Endothelial cell of umbilical vein (primary cell): ENCODE results near the gene DSG2. TPM values are rescaled to one million over a fixed set of nuclear protein-coding genes. Genes with fewer than 3 reads are reported as not detected.

Experiments
- BruUV-seq: library from RNA; stranded (reverse); fragments of 400-500 nt; replicated peaks from 2 replicates; lab custom pipeline; 2021; lab: Mats Ljungman, UMichigan
- CTCF ChIA-PET: fragments of 300-600, 350-600 bp; sonication (Branson Sonifier 250); formaldehyde crosslinking; loops from one replicate; lab custom pipeline; 2021; ENCODE audit warnings: antibody characterized with exemption, inconsistent platforms; lab: Charles Lee
- POLR2A ChIA-PET: fragments of 300-600, 350-600 bp; sonication (Branson Sonifier 250); formaldehyde crosslinking; loops from one replicate; lab custom pipeline; 2021; ENCODE audit warnings: antibody characterized with exemption, inconsistent platforms; lab: Charles Lee
- DNase-seq: peaks from one replicate; pipeline ENCODE4 v3.0.0-alpha.2; 2011; ENCODE audit warnings: low read depth, low spot score
- FAIRE-seq: peaks from 2 replicates; lab custom pipeline; 2011; peaks lifted over from hg19 to GRCh38; lab: Jason Lieb, UNC
- H2AFZ ChIP-seq: 2 replicates; pipeline ENCODE4 v1.6.0; 2012; ENCODE audit warnings: low read depth, low read length, control low read depth, inconsistent platforms
- H3K27ac ChIP-seq: 2 replicates; pipeline ENCODE4 v1.5.1; 2011; ENCODE audit warnings: low read depth, mild to moderate bottlenecking, control low read depth, low read length, moderate library complexity; ENCODE audit not compliant: insufficient read depth
- H3K27me3 ChIP-seq, 2 experiments: 2 replicates each; pipeline versions ENCODE4 v1.6.0 to v1.6.1; 2011; ENCODE audit warnings: low read length in 2 of 2, mixed read lengths in 1 of 2; ENCODE audit not compliant: control insufficient read depth in 2 of 2, insufficient read depth in 2 of 2
- H3K36me3 ChIP-seq, 2 experiments: 2 replicates in 1 of 2; 3 replicates in 1 of 2; pipeline ENCODE4 v1.5.1; 2011; ENCODE audit warnings: low read length in 2 of 2, mild to moderate bottlenecking in 1 of 2, moderate library complexity in 1 of 2; ENCODE audit not compliant: control insufficient read depth in 2 of 2, insufficient read depth in 2 of 2; ENCODE audit errors: extremely low read depth in 1 of 2
- H3K4me1 ChIP-seq: 3 replicates; pipeline ENCODE4 v1.5.1; 2011; ENCODE audit warnings: mild to moderate bottlenecking, low read length; ENCODE audit not compliant: control insufficient read depth, insufficient read depth; ENCODE audit errors: extremely low read depth
- H3K4me2 ChIP-seq: 2 replicates; pipeline ENCODE4 v1.6.1; 2011; ENCODE audit warnings: low read length, control low read depth, mixed read lengths; ENCODE audit not compliant: insufficient read depth
- H3K4me3 ChIP-seq, 3 experiments: fragments of 200-600 bp in 1 of 3; sonication (generic), shearing (Covaris generic) in 1 of 3; replicated peaks in 1 of 3; 2 replicates each; pipeline ENCODE4 v1.5.1; 2011 to 2016; ENCODE audit warnings: control low read depth in 3 of 3, low read length in 3 of 3, mild to moderate bottlenecking in 2 of 3, inconsistent platforms in 1 of 3, low read depth in 1 of 3, moderate library complexity in 1 of 3; ENCODE audit not compliant: insufficient read depth in 1 of 3
- H3K79me2 ChIP-seq: 2 replicates; pipeline ENCODE4 v1.6.0; 2012; ENCODE audit warnings: low read length, inconsistent platforms; ENCODE audit not compliant: control insufficient read depth, insufficient read depth
- H3K9ac ChIP-seq: replicated peaks from 2 replicates; pipeline ENCODE3; 2011; ENCODE audit warnings: low read length, control low read depth; ENCODE audit not compliant: insufficient read depth; ENCODE audit errors: extremely low read depth
- H3K9me1 ChIP-seq: replicated peaks from 3 replicates; pipeline ENCODE4 v1.6.0; 2011; ENCODE audit warnings: mild to moderate bottlenecking, low read length; ENCODE audit not compliant: control insufficient read depth, insufficient read depth; ENCODE audit errors: extremely low read depth
- H3K9me3 ChIP-seq: replicated peaks from 2 replicates; pipeline ENCODE4 v1.5.1; 2012; ENCODE audit warnings: low read length, inconsistent platforms; ENCODE audit not compliant: control insufficient read depth, insufficient read depth
- H4K20me1 ChIP-seq: replicated peaks from 2 replicates; pipeline ENCODE3; 2011; ENCODE audit warnings: mild to moderate bottlenecking, low read length; ENCODE audit not compliant: control insufficient read depth, insufficient read depth; ENCODE audit errors: extremely low read depth
- CTCF ChIP-seq, 2 donors: IDR thresholded peaks; 1 replicate in 1 of 2; 2 replicates in 1 of 2; pipeline ENCODE4 v1.5.1; 2011; ENCODE audit warnings: low read length in 2 of 2, mild to moderate bottlenecking in 2 of 2, moderate library complexity in 2 of 2, control low read depth in 1 of 2, inconsistent platforms in 1 of 2, low read depth in 1 of 2; ENCODE audit not compliant: insufficient read depth in 1 of 2; ENCODE audit errors: extremely low read depth in 1 of 2
- EZH2 ChIP-seq: IDR thresholded peaks from 2 replicates; pipeline ENCODE4 v1.6.1; 2012; ENCODE audit warnings: borderline replicate concordance, low read depth, mild to moderate bottlenecking, moderate library complexity, low read length, inconsistent platforms; ENCODE audit not compliant: severe bottlenecking
- FOS ChIP-seq: IDR thresholded peaks from 2 replicates; pipeline ENCODE4 v1.6.1; 2011; ENCODE audit warnings: mild to moderate bottlenecking, low read length, moderate library complexity, borderline replicate concordance; ENCODE audit not compliant: insufficient read depth
- GATA2 ChIP-seq: IDR thresholded peaks from 2 replicates; pipeline ENCODE4 v1.7.0; 2011; ENCODE audit warnings: low read depth, mild to moderate bottlenecking, moderate library complexity, mixed read lengths, low read length; ENCODE audit not compliant: insufficient read length, insufficient read depth
- JUN ChIP-seq: IDR thresholded peaks from 2 replicates; pipeline ENCODE4 v1.6.1; 2011; ENCODE audit warnings: borderline replicate concordance, low read depth; ENCODE audit not compliant: insufficient read length, insufficient read depth
- MAX ChIP-seq: IDR thresholded peaks from 2 replicates; pipeline ENCODE4 v1.6.1; 2011; ENCODE audit not compliant: insufficient read depth, insufficient read length
- MYC ChIP-seq: IDR thresholded peaks from one replicate; pipeline ENCODE4 v1.6.1; 2011; ENCODE audit warnings: mild to moderate bottlenecking, low read depth, low read length
- POLR2A ChIP-seq: IDR thresholded peaks from 2 replicates; pipeline ENCODE4 v1.6.1; 2012; ENCODE audit warnings: low read depth, mild to moderate bottlenecking, control low read depth, low read length
- POLR2AphosphoS5 ChIP-seq: IDR thresholded peaks from 2 replicates; pipeline ENCODE4 v1.6.1; 2012; ENCODE audit warnings: low read depth, mild to moderate bottlenecking, control low read depth, low read length, moderate library complexity; ENCODE audit not compliant: insufficient read depth
- dilution Hi-C: fragments of 300-500 bp; cut with MboI; formaldehyde crosslinking; loops from one replicate; pipeline ENCODE4 v1.15.0; 2019; ENCODE audit warnings: low sequenced_read_pairs; ENCODE audit not compliant: extremely low pct_ligation_motif_present
- intact Hi-C: fragments of 100-400 bp; cut with micrococcal nuclease; formaldehyde crosslinking; loops from one replicate; pipeline ENCODE4 v1.10.0; 2022
- polyA plus RNA-seq, 4 experiments: library from polyadenylated mRNA; depleted of rRNA in 3 of 4; stranded (reverse) in 3 of 4; unstranded in 1 of 4; fragments of >200 nt; gene quantifications; 2 replicates each; pipeline versions ENCODE4 v1.2.1 to v1.2.3, GENCODE V29; 2011 to 2012; ENCODE audit warnings: missing spikeins in 1 of 4
- total RNA-seq: library from RNA; stranded (reverse); gene quantifications from 2 replicates; pipeline ENCODE4 v1.2.3, GENCODE V29; 2021

The DSG2 gene
- total and polyA plus RNA-seq, 2 donors (not counting 3 experiments of a cell fraction or from before 2014, with no cell fraction given) = 0.04 TPM

- Histone ChIP-seq H3K27ac (no peak overlapping the region), H3K4me1 (peaks cover 4% of the 10 kb centered on the region), H3K9ac (no peak overlapping the region), H3K79me2 (no peaks in the 10 kb centered on the region), H3K27me3 (peaks cover 0 to 2% of the 10 kb centered on the region in 2 experiments), H2AFZ (no peak overlapping the region), H3K9me1 (no peaks in the 10 kb centered on the region), H3K9me3 (no peaks in the 10 kb centered on the region), H4K20me1 (no peaks in the 10 kb centered on the region), H3K4me2 (no peak overlapping the region), H3K36me3 (no peaks in the 10 kb centered on the region), H3K4me3 (no peak overlapping the region)
- TF ChIP-seq MYC (no peak), POLR2AphosphoS5 (no peak), POLR2A (no peak), GATA2 (no peak), CTCF (IDR thresholded peaks at IDR 0.05; ENCODE audit: extremely low read depth in 1 of 2, insufficient read depth in 1 of 2, low read depth in 1 of 2, low read length in 2 of 2) (no peak), FOS (no peak), JUN (no peak), MAX (no peak), EZH2 (no peak)
- dilution Hi-C loops (no loop called here), intact Hi-C loops (no loop called here)
- ChIA-PET CTCF (interaction anchor here (2.5 kb wide), 1 partner anchor 33 kb away, joined by 6 read pairs; no protein-coding TSS in a partner anchor), POLR2A (no interaction called here)
- no TSS peak for BruUV-seq
- DNase-seq = no peak
- no peak for FAIRE-seq
Measured at GRCh38 chr18:31578126-31578525, 80.1 kb downstream of the DSG2 start.
